ENCODE results near the gene PCYOX1L. TPM values are rescaled to one million over a fixed set of nuclear protein-coding genes. Genes with fewer than 3 reads are reported as not detected.

Gene PCYOX1L
- total and polyA plus RNA-seq, 2 of the 8 experiments (the other 6 are each of a cell fraction or from before 2014, with no cell fraction given) = 6.8 to 17.2 TPM

- TF ChIP-seq TEAD4 (IDR thresholded peaks at IDR 0.05; ENCODE audit: low read depth, low read length) (no peak), POU5F1 (IDR thresholded peaks at IDR 0.05; ENCODE audit: low read depth, low read length) (no peak)
Measured at GRCh38 chr5:149387982-149388381, 30.1 kb downstream of the PCYOX1L start (continued).
